NCI-H2029 treated with DMSO at 0.1 percent for 48 hours (cell line): ENCODE measurements around the gene DSCAML1.

Experiments used
- DNase-seq: peaks from one replicate; lab custom pipeline; 2025; lab: John Stamatoyannopoulos, UW

Gene DSCAML1

DNA sequence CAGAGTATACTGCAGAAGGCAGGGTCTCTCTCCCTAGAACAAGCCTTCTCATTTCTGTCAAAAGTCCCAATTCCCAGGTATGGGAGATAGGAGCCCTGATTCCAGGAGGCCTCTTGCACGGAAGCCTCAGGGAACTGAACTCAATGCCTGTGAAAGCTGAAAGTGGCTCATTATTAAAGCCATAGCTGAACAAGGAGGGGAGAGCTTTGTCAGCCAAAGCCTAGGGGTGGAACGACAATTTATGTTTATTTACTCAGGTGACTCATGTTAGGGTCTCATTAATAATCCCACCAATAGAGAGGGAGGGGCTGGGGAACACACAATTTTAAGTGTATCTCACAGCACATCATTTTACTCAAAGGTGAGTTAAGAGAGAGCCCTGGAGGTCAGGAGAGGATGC, 44.9 kb downstream of the DSCAML1 start:
- no peak for DNase-seq

- no peak for DNase-seq
Measured at GRCh38 chr11:117750916-117751662, 45.9 kb downstream of the DSCAML1 start.

GRCh38 chr11:117750357-117750756, 46.7 kb downstream of the DSCAML1 start:
- no peak for DNase-seq

DNA sequence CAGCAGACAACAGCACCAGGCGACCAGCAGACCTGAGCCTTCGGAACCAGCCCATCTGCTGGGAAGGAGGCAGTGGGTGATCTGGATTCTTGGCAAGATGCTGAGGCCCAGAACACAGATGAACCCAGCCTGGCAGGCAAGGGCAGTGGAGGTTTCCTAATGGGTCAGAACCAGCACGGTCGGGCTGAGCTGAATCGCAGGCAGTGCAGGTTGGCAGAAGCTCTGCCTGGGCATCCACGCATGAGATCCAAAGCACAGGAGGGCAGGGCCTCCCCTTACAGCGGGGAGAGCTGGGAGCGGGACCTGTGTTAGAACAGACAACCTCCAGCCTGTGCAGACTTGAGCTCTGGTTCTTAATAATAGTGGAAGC, 47.5 kb downstream of the DSCAML1 start:
- DNase-seq, result no peak

- DNase-seq, result no peak
Measured at GRCh38 chr11:117748771-117749540, 48.1 kb downstream of the DSCAML1 start.

- DNase-seq, result no peak
Measured at GRCh38 chr11:117747892-117748291, 49.1 kb downstream of the DSCAML1 start.

- no peak for DNase-seq
Measured at GRCh38 chr11:117745346-117745745, 51.7 kb downstream of the DSCAML1 start.

- no peak for DNase-seq
Measured at GRCh38 chr11:117744471-117745150, 52.4 kb downstream of the DSCAML1 start.

DNA sequence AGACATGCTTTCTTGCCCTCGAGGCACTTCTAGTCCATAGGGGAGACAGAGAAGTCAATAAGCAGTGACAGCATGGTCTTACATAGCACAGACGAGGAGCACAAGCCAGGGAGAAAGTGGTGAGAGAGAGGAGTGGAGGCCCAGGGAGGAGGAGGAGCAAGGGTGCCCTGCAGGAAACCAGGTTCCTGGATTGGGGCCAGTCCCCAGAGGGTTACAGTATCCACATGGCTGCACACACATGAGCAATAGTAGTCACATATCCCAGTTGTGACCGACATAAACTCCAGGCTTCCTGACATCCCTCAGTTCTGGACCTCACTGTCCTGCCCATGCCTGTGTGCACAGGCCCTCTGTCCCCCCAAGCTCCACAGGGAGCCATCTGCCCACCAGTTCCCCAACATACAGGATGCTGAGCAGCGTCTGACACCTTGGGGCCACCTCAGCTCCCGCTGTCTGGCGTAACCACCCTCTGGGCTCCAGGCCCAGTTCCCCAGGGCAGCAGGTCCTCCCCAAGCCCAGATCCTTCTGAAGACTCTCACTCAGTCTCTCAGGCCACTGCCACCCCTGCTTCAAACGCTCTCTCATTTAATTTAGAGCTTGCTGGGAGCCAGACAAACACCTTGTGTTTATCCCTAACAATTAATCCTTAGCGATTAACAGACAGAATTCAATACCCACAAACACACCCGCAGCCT, 53.7 kb downstream of the DSCAML1 start:
- peak; percentile 60 for DNase-seq

DNA sequence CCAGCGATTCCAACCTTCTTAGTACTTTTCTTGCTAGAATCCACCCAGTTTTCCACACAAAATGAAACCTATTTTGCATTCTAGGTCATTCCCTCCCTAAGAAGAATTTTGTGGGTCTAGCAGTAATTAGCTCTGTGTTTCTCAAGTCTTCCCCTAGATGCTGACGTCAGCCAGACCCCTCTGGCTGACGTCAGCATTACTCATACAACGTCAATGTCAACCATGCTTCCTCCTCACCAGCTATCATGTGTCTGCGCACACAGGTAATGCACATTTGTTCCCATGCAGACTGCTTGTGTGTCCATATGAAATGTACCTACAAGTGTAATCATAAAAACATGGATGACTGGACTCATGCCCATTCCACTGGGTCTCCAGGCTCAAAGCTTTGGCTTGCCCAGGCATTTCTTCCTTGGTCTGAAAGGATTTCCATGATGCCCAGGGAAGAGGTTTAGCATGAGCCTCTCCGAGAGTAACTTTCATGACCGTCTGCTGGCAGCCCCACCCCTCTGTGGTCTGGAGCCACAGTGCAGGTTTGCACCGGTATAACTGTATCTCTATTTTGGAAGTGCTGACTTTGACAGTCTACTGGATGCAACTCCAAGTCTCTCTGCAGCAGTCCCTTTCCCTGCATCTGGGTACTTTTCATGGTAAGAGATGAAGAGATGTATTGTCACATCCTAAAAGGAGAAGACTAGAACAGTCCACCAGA, 58.6 kb downstream of the DSCAML1 start:
- no peak for DNase-seq

GRCh38 chr11:117735350-117735977, 61.6 kb downstream of the DSCAML1 start:
- no peak for DNase-seq

DNA sequence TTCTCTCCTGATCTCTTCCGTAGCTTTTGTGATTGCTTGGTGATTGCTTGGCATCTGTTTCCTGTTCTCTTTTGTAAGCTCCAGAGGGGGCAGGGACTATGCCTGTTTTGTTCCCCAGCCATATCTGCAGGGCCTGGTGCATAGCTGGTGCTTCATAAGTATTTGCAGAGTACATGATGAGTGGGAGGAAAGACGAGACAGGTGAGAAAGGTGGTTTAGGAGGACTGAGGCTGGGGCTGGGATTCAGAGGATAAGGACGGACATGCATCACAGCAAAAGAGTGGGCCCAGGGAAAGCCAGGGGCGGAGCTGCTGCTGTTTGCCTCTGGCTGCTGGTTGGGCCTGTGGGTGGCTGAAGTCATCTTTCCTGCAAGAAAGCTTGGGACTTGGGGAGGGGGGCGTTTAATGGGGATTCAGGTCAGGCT, 62.4 kb downstream of the DSCAML1 start:
- DNase-seq, result peak; percentile 85

DNA sequence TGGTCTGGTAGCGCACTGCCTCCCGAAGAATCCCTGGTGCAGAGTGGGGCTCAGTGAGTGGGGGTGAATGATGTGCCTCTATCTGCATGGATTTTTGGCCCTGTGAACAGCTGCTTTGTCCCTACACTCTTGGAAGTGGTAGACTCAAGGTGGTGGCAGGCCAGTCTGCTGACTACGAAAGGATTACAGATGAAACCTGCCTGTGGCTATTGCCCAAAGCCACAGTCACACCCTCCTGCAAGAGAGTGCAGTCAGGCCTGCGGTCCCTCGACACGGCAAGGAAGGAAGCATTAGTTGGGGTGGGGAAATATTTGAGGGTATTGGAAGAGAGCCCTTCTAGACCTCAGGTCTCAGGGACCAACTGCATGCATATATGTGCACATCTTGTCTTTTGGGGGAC, 63.7 kb downstream of the DSCAML1 start:
- no peak for DNase-seq

- peak; percentile 43 for DNase-seq
Measured at GRCh38 chr11:117731722-117732290, 65.2 kb downstream of the DSCAML1 start.

DNA sequence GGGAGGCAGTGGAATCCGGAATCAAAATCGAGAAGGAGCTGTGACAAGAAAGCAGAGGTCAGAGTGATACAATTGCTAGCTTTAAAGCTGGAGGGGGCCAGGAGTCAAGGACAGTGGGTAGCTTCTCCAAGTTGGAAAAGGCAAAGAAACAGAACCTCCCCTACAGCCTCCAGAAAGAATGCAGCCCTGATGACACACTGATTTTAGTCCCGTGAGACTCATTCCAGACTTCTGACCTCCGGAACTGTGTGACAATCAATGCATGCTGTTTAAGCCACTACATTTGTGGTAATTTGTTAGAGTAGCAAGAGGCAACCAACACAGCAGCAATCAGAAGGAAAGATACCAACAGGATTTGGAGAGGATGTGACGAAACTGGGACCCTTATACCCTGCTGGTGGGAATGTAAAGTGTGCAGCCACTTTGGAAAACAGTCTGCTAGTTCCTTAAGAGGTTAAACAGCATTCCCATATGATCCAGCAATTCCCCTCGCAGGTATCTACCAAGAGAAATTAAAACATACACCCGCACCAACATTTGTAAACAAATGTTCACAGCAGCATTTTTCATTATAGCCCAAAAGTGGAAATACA, 66.7 kb downstream of the DSCAML1 start:
- no peak for DNase-seq

DNA sequence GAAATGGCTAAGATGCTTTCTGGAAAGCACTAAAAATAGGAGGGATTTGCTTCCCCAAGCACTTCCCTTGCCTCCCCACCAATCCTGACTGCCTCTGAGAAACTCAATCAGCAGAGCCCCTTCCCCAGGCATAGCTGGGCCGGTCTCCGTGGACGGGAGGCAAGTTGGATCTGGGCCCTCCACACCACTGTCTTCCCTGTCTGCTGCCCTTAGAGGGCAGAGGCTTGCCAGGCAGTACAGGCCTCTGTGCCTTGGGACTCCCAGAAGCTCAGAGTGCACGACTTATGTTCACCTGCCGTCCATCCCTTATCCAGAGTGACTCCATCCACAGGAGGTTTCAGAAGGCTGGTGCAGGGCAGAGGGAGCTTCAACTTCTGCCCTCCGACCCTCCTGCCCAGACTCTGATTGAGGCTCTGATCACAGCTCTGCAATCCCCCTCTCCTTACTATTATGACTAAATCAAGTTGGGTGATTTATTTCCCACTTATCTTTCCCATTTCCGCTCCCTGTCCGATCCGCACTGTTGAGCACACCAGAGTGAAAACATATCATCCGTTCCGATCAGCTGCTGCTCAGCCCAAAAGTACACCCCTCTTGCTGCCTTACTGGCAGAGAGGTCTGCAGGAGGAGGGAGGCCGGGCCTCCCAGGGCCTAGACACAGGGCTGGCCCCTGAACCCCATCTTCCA, 71.8 kb downstream of the DSCAML1 start:
- DNase-seq, result no peak

GRCh38 chr11:117724621-117725020, 72.4 kb downstream of the DSCAML1 start:
- DNase-seq, result no peak

GRCh38 chr11:117724104-117724503, 72.9 kb downstream of the DSCAML1 start:
- DNase-seq, result no peak

GRCh38 chr11:117723277-117724024, 73.6 kb downstream of the DSCAML1 start:
- DNase-seq, result no peak
